Measurements from ENCODE around the gene IFT80. TPM values are rescaled to one million over a fixed set of nuclear protein-coding genes. Genes with fewer than 3 reads are reported as not detected.

Gene IFT80
- total RNA-seq, 1 experiment from 2014 or later = 26.9 TPM

GRCh38 chr3:160370987-160371857, 27.8 kb downstream of the IFT80 start:
- Mint-ChIP-seq H3K27me3 (ENCODE audit: low read depth) (no peaks in the 10 kb centered on the region), H3K27ac (no peak overlapping the region), H3K9me3 (peaks cover 9% of the 10 kb centered on the region), H3K4me1 (no peaks in the 10 kb centered on the region), H3K36me3 (peaks cover 18% of the 10 kb centered on the region), H3K4me3 (no peak overlapping the region)
- ATAC-seq (no peak), DNase-seq (ENCODE audit: low spot score) (no peak)
- POLR2A ChIA-PET = no interaction called here
- CTCF ChIA-PET = no interaction called here
- TF ChIP-seq AFF4 (CRISPR knock-in tag; IDR thresholded peaks at IDR 0.05; ENCODE audit: borderline replicate concordance) (no peak), FOXP1 (CRISPR knock-in tag; IDR thresholded peaks at IDR 0.05; ENCODE audit: borderline replicate concordance) (no peak), SOX15 (CRISPR knock-in tag; IDR thresholded peaks at IDR 0.05) (no peak), USF2 (CRISPR knock-in tag; IDR thresholded peaks at IDR 0.05) (no peak), ATF3 (CRISPR knock-in tag; conservative IDR thresholded peaks at IDR 0.05) (no peak), FOXJ3 (CRISPR knock-in tag; IDR thresholded peaks at IDR 0.05; ENCODE audit: borderline replicate concordance) (no peak), PRDM15 (CRISPR knock-in tag; IDR thresholded peaks at IDR 0.05) (no peak), STAT6 (CRISPR knock-in tag; conservative IDR thresholded peaks at IDR 0.05; ENCODE audit: low read depth) (no peak), ERG (CRISPR knock-in tag; IDR thresholded peaks at IDR 0.05) (no peak), HMGXB4 (CRISPR knock-in tag; IDR thresholded peaks at IDR 0.05) (no peak), ZBTB21 (CRISPR knock-in tag; IDR thresholded peaks at IDR 0.05; ENCODE audit: borderline replicate concordance) (no peak), ZNF396 (CRISPR knock-in tag; IDR thresholded peaks at IDR 0.05; ENCODE audit: borderline replicate concordance) (no peak), ZNF232 (CRISPR knock-in tag; IDR thresholded peaks at IDR 0.05) (no peak), GTF2I (CRISPR knock-in tag; conservative IDR thresholded peaks at IDR 0.05) (no peak), ATF6 (CRISPR knock-in tag; IDR thresholded peaks at IDR 0.05) (no peak), FOXK1 (CRISPR knock-in tag; IDR thresholded peaks at IDR 0.05) (no peak)

Data from WTC11 (cell line).